H9 (cell line): Measurements from ENCODE around the gene PODXL2. TPM values are rescaled to one million over a fixed set of nuclear protein-coding genes. Genes with fewer than 3 reads are reported as not detected.

ENCODE experiments used
- DNase-seq: peaks from one replicate; pipeline ENCODE4 v3.0.0-alpha.2; 2017
- H2AFZ ChIP-seq: one replicate; pipeline ENCODE4 v1.6.1; 2013; ENCODE audit warnings: mild to moderate bottlenecking, low read length, control low read depth, moderate library complexity
- H2AK5ac ChIP-seq: 2 replicates; pipeline ENCODE4 v1.6.1; 2013; ENCODE audit warnings: low read length, control low read depth, mixed read lengths; ENCODE audit not compliant: insufficient read length
- H2BK120ac ChIP-seq: one replicate; pipeline ENCODE4 v1.6.1; 2013; ENCODE audit warnings: low read depth, mild to moderate bottlenecking, low read length, control low read depth, inconsistent platforms; ENCODE audit not compliant: poor library complexity, severe bottlenecking
- H2BK12ac ChIP-seq: 2 replicates; pipeline ENCODE4 v1.6.1; 2013; ENCODE audit warnings: low read length, control low read depth, mixed read lengths, low read depth; ENCODE audit not compliant: insufficient read length
- H2BK15ac ChIP-seq: 2 replicates; pipeline ENCODE4 v1.6.1; 2013; ENCODE audit warnings: low read depth, low read length, control low read depth
- H2BK20ac ChIP-seq: one replicate; pipeline ENCODE4 v1.6.1; 2013; ENCODE audit warnings: low read depth, mild to moderate bottlenecking, low read length, control low read depth, inconsistent platforms; ENCODE audit not compliant: poor library complexity, severe bottlenecking
- H2BK5ac ChIP-seq: 2 replicates; pipeline ENCODE4 v1.6.1; 2013; ENCODE audit warnings: low read length, control low read depth, mixed read lengths; ENCODE audit not compliant: insufficient read length
- H3K14ac ChIP-seq: 2 replicates; pipeline ENCODE4 v1.6.1; 2013; ENCODE audit warnings: low read length, control low read depth; ENCODE audit not compliant: insufficient read depth
- H3K18ac ChIP-seq: 2 replicates; pipeline ENCODE4 v1.6.1; 2013; ENCODE audit warnings: low read depth, mild to moderate bottlenecking, mixed read lengths, low read length, control low read depth; ENCODE audit not compliant: insufficient read length
- H3K23ac ChIP-seq: 2 replicates; pipeline ENCODE4 v1.6.1; 2013; ENCODE audit warnings: low read length, control low read depth, mixed read lengths, low read depth; ENCODE audit not compliant: insufficient read length
- H3K23me2 ChIP-seq: 2 replicates; pipeline ENCODE4 v1.6.1; 2013; ENCODE audit warnings: low read depth, mild to moderate bottlenecking, mixed read lengths, low read length, control low read depth; ENCODE audit not compliant: insufficient read length, poor library complexity, severe bottlenecking
- H3K27ac ChIP-seq: 2 replicates; pipeline ENCODE4 v1.5.1; 2013; ENCODE audit warnings: low read length, control low read depth, mixed read lengths, low read depth; ENCODE audit not compliant: insufficient read length
- H3K27me3 ChIP-seq: 2 replicates; pipeline ENCODE4 v1.6.1; 2013; ENCODE audit warnings: low read length, control low read depth, inconsistent platforms; ENCODE audit not compliant: insufficient read depth
- H3K4ac ChIP-seq: 2 replicates; pipeline ENCODE4 v1.6.1; 2013; ENCODE audit warnings: low read depth, mild to moderate bottlenecking, control low read depth, inconsistent platforms, low read length, moderate library complexity
- H3K4me1 ChIP-seq: 2 replicates; pipeline ENCODE4 v1.6.1; 2013; ENCODE audit warnings: low read length, control low read depth, inconsistent platforms; ENCODE audit not compliant: insufficient read depth
- H3K4me2 ChIP-seq: 2 replicates; pipeline ENCODE4 v1.6.1; 2013; ENCODE audit warnings: low read length, control low read depth, mixed read lengths; ENCODE audit not compliant: insufficient read length, insufficient read depth
- H3K56ac ChIP-seq: 2 replicates; pipeline ENCODE4 v1.6.1; 2013; ENCODE audit warnings: low read depth, mild to moderate bottlenecking, mixed read lengths, low read length, control low read depth; ENCODE audit not compliant: insufficient read length
- H3K79me1 ChIP-seq: 2 replicates; pipeline ENCODE4 v1.6.1; 2013; ENCODE audit warnings: low read depth, mild to moderate bottlenecking, moderate library complexity, low read length, control low read depth, inconsistent platforms; ENCODE audit not compliant: insufficient read depth, poor library complexity, severe bottlenecking
- H3K79me2 ChIP-seq: 2 replicates; pipeline ENCODE4 v1.6.1; 2013; ENCODE audit warnings: low read length, control low read depth, inconsistent platforms; ENCODE audit not compliant: insufficient read depth
- H3K9ac ChIP-seq: 2 replicates; pipeline ENCODE4 v1.6.1; 2013; ENCODE audit warnings: low read length, control low read depth, mixed read lengths; ENCODE audit not compliant: insufficient read length; ENCODE audit errors: extremely low read depth
- H3K9me3 ChIP-seq: one replicate; pipeline ENCODE4 v1.6.1; 2013; ENCODE audit warnings: low read depth, low read length, inconsistent platforms; ENCODE audit not compliant: control insufficient read depth
- H3T11ph ChIP-seq: one replicate; pipeline ENCODE4 v1.6.1; 2013; ENCODE audit warnings: mild to moderate bottlenecking, low read length, control low read depth, inconsistent platforms
- H4K20me1 ChIP-seq: one replicate; pipeline ENCODE4 v1.6.1; 2013; ENCODE audit not compliant: control insufficient read depth, insufficient read length, insufficient read depth
- H4K5ac ChIP-seq: 2 replicates; pipeline ENCODE4 v1.6.1; 2013; ENCODE audit warnings: low read depth, mild to moderate bottlenecking, mixed read lengths, low read length, control low read depth; ENCODE audit not compliant: insufficient read length
- H4K8ac ChIP-seq: replicated peaks from 2 replicates; pipeline ENCODE4 v1.6.1; 2013; ENCODE audit warnings: low read length, control low read depth, mixed read lengths, low read depth; ENCODE audit not compliant: insufficient read length
- H4K91ac ChIP-seq: 2 replicates; pipeline ENCODE4 v1.6.1; 2013; ENCODE audit warnings: low read depth, mild to moderate bottlenecking, moderate library complexity, mixed read lengths, low read length, control low read depth; ENCODE audit not compliant: insufficient read length
- H3K27ac Mint-ChIP-seq, 3 experiments: 2 replicates in 2 of 3; 3 replicates in 1 of 3; pipeline ENCODE4 v1.8.0; 2020 to 2021; ENCODE audit warnings: mixed read lengths in 3 of 3, mild to moderate bottlenecking in 1 of 3, moderate library complexity in 1 of 3
- H3K27me3 Mint-ChIP-seq: 2 replicates; pipeline ENCODE4 v1.8.0; 2021; ENCODE audit warnings: low read depth, mild to moderate bottlenecking, moderate library complexity, mixed read lengths
- H3K36me3 Mint-ChIP-seq, 3 experiments: 2 replicates in 2 of 3; 3 replicates in 1 of 3; pipeline ENCODE4 v1.8.0; 2020 to 2021; ENCODE audit warnings: low read depth in 3 of 3, mixed read lengths in 3 of 3; ENCODE audit not compliant: insufficient read depth in 1 of 3
- H3K4me1 Mint-ChIP-seq, 2 experiments: 2 replicates each; pipeline ENCODE4 v1.8.0; 2020; ENCODE audit warnings: mixed read lengths in 2 of 2
- H3K4me3 Mint-ChIP-seq, 2 experiments: 2 replicates in 1 of 2; 3 replicates in 1 of 2; pipeline ENCODE4 v1.8.0; 2020 to 2021; ENCODE audit warnings: mild to moderate bottlenecking in 2 of 2, mixed read lengths in 2 of 2, moderate library complexity in 1 of 2
- H3K9me3 Mint-ChIP-seq, 2 experiments: 2 replicates in 1 of 2; 3 replicates in 1 of 2; pipeline ENCODE4 v1.8.0; 2020; ENCODE audit warnings: mild to moderate bottlenecking in 2 of 2, mixed read lengths in 2 of 2, moderate library complexity in 1 of 2
- CTCF ChIP-seq: fragments of 200-600 bp; sonication (generic); conservative IDR thresholded peaks from 3 replicates; pipeline ENCODE4 v1.8.0; 2021; ENCODE audit warnings: antibody characterized with exemption, mild to moderate bottlenecking
- WGBS: extraction: QIAGEN DNeasy Blood & Tissue Kit; methylation state at CpG from one replicate; pipeline ENCODE4 v1.1.7; 2013; ENCODE audit warnings: missing lambda C conversion rate, low lambda C conversion rate, mixed read lengths; ENCODE audit not compliant: insufficient read length; ENCODE audit errors: extremely low coverage; 5-methylcytosine and 5-hydroxymethylcytosine counted together
- total RNA-seq: library from RNA; stranded (reverse); gene quantifications from 2 replicates; pipeline ENCODE4 v1.2.1, GENCODE V29; 2021

The PODXL2 gene
- total RNA-seq, 1 experiment from 2014 or later, result 24.6 TPM

GRCh38 chr3:127720161-127720823 is 91.3 kb downstream of the PODXL2 start:
- Histone ChIP-seq H4K91ac (no peak overlapping the region), H3K27me3 (no peaks in the 10 kb centered on the region; the same call in 1 of the 2 replicates), H3K79me1 (no peaks in the 10 kb centered on the region), H3K14ac (no peak overlapping the region), H4K20me1 (no peaks in the 10 kb centered on the region), H3T11ph (no peak overlapping the region), H4K8ac (no peak overlapping the region), H3K79me2 (no peaks in the 10 kb centered on the region), H2BK5ac (no peak overlapping the region), H3K27ac (no peak overlapping the region), H4K5ac (no peak overlapping the region), H2BK15ac (no peak overlapping the region), H2BK20ac (no peak overlapping the region), H2AFZ (no peak overlapping the region), H2BK12ac (no peak overlapping the region), H3K23ac (no peak overlapping the region), H3K56ac (no peak overlapping the region), H3K9ac (no peak overlapping the region), H3K4ac (no peak overlapping the region), H2BK120ac (no peak overlapping the region), H2AK5ac (no peak overlapping the region), H3K9me3 (no peaks in the 10 kb centered on the region), H3K18ac (no peak overlapping the region), H3K4me1 (0 out of 2 replicates have a peak, but pooled peaks cover 3% of the 10 kb centered on the region), H3K4me2 (no peak overlapping the region), H3K23me2 (no peaks in the 10 kb centered on the region)
- Mint-ChIP-seq H3K27me3 (peaks cover 21% of the 10 kb centered on the region), H3K4me1 (peaks cover 17 to 26% of the 10 kb centered on the region in 2 experiments), H3K9me3 (peaks cover 7 to 11% of the 10 kb centered on the region in 2 experiments), H3K36me3 (peaks cover 0 to 7% (median 0%) of the 10 kb centered on the region in 3 experiments; a peak in 3 of 7 replicates), H3K4me3 (no peak overlapping the region), H3K27ac (no peak overlapping the region)
- DNase-seq, result no peak
- no CpG with 5 or more reads among the region's 15 CpGs for WGBS
- no peak for TF ChIP-seq CTCF
